ENCODE results near the gene RAB3IP.
"Not testable (repeated sequence)": the region's sequence is repeated elsewhere in the genome, so short reads cannot be mapped to it uniquely, and the experiment has no call there.

The RAB3IP gene

GRCh38 chr12:69756088-69756755 lies 17.6 kb downstream of the RAB3IP start:
- DNase-seq = no peak

GRCh38 chr12:69758105-69758504 lies 19.4 kb downstream of the RAB3IP start:
- DNase-seq = no peak

GRCh38 chr12:69759581-69759980 lies 20.9 kb downstream of the RAB3IP start:
- DNase-seq = not testable (repeated sequence)

- no peak for DNase-seq
Measured at GRCh38 chr12:69765515-69765914, 26.9 kb downstream of the RAB3IP start.

GRCh38 chr12:69766260-69766659 lies 27.6 kb downstream of the RAB3IP start:
- no peak for DNase-seq

GRCh38 chr12:69779928-69780327 lies 41.3 kb downstream of the RAB3IP start:
- peak; percentile 20 to 31 for DNase-seq

GRCh38 chr12:69783365-69783764 lies 44.7 kb downstream of the RAB3IP start:
- DNase-seq = no peak

- no peak for DNase-seq
Measured at GRCh38 chr12:69789351-69789750, 50.7 kb downstream of the RAB3IP start.

GRCh38 chr12:69792533-69792932 lies 53.9 kb downstream of the RAB3IP start:
- no peak for DNase-seq

GRCh38 chr12:69807101-69807897 lies 68.6 kb downstream of the RAB3IP start:
- not testable (repeated sequence) for DNase-seq

GRCh38 chr12:69810870-69811498 lies 72.3 kb downstream of the RAB3IP start:
- DNase-seq = no peak

- DNase-seq = no peak
Measured at GRCh38 chr12:69816082-69816481, 77.4 kb downstream of the RAB3IP start.

GRCh38 chr12:69821032-69821455 lies 82.4 kb downstream of the RAB3IP start:
- DNase-seq = no peak

- peak; percentile 13 to 22 for DNase-seq
Measured at GRCh38 chr12:69821456-69822159, 82.9 kb downstream of the RAB3IP start.

GRCh38 chr12:69822201-69822860 lies 83.7 kb downstream of the RAB3IP start:
- no peak for DNase-seq

- DNase-seq = no peak
Measured at GRCh38 chr12:69824028-69824427, 85.4 kb downstream of the RAB3IP start.

- no peak for DNase-seq
Measured at GRCh38 chr12:69824966-69825560, 86.4 kb downstream of the RAB3IP start, which contains the start of gene MYRFL. MYRFL (plus strand) TSS chr12:69825227; CDS start chr12:69825518, 291 bp downstream.

GRCh38 chr12:69828897-69829296 lies 90.2 kb downstream of the RAB3IP start:
- no peak for DNase-seq

GRCh38 chr12:69833696-69834095 lies 95.0 kb downstream of the RAB3IP start:
- no peak for DNase-seq

GRCh38 chr12:69834147-69834546 lies 95.5 kb downstream of the RAB3IP start:
- no peak for DNase-seq

- DNase-seq = no peak
Measured at GRCh38 chr12:69834576-69834975, 95.9 kb downstream of the RAB3IP start.

- no peak for DNase-seq
Measured at GRCh38 chr12:69835081-69835480, 96.4 kb downstream of the RAB3IP start.

Data from SHP77 (cell line).